K562 (cell line): Measurements from ENCODE around the gene ADSS1. TPM values are rescaled to one million over a fixed set of nuclear protein-coding genes. Genes with fewer than 3 reads are reported as not detected.
A peak's percentile ranks its signal among the peaks of the same experiment; 100 is the strongest.

ENCODE experiments used
- ARID4B ChIP-seq: sonication (generic); formaldehyde crosslinking; IDR thresholded peaks from 2 replicates; pipeline ENCODE4 v1.8.0; 2022; ENCODE audit warnings: mild to moderate bottlenecking, missing genetic modification reagents
- HNRNPL ChIP-seq: fragments of 200-400 bp; formaldehyde crosslinking; IDR thresholded peaks from 2 replicates; pipeline ENCODE4 v1.6.1; 2017; ENCODE audit warnings: low read depth, mild to moderate bottlenecking, low read length
- OTX1 ChIP-seq: fragments of 450-650 bp; formaldehyde crosslinking; IDR thresholded peaks from 2 replicates; pipeline ENCODE4 v1.4.0; 2022; ENCODE audit warnings: mild to moderate bottlenecking
- PHF20 ChIP-seq: fragments of 450-650 bp; IDR thresholded peaks from 2 replicates; pipeline ENCODE4 v1.6.1; 2018; ENCODE audit not compliant: partially characterized antibody
- PHF21A ChIP-seq: fragments of 450-650 bp; IDR thresholded peaks from 2 replicates; pipeline ENCODE4 v1.6.1; 2017; ENCODE audit warnings: low read depth, borderline replicate concordance
- PHF8 ChIP-seq: fragments of 200-600 bp; sonication (generic); IDR thresholded peaks from 2 replicates; pipeline ENCODE4 v1.6.1; 2012; ENCODE audit warnings: mixed run types, mild to moderate bottlenecking, inconsistent platforms, low read length, moderate library complexity, borderline replicate concordance
- PTBP1 ChIP-seq: fragments of 200-400 bp; formaldehyde crosslinking; IDR thresholded peaks from 2 replicates; pipeline ENCODE4 v1.6.1; 2017; ENCODE audit warnings: low read depth, low read length
- RBM39 ChIP-seq: fragments of 200-400 bp; formaldehyde crosslinking; optimal IDR thresholded peaks from 2 replicates; pipeline ENCODE3; 2018; ENCODE audit warnings: low read depth, low read length
- SIN3A ChIP-seq, 2 experiments: fragments of 150-350 bp in 1 of 2; IDR thresholded peaks; 2 replicates each; pipeline ENCODE4 v1.6.1; 2011 to 2016; ENCODE audit warnings: borderline replicate concordance in 2 of 2, low read depth in 2 of 2, low read length in 2 of 2, mild to moderate bottlenecking in 2 of 2, moderate library complexity in 2 of 2; ENCODE audit not compliant: control insufficient read depth in 1 of 2
- SMC3 ChIP-seq: conservative IDR thresholded peaks from 2 replicates; pipeline ENCODE4 v1.6.1; 2011; ENCODE audit warnings: low read depth, low read length, improper control_type of control experiment; ENCODE audit not compliant: insufficient read depth
- TOE1 ChIP-seq, 2 experiments: fragments of 450-650 bp in 1 of 2; sonication (generic) in 1 of 2; formaldehyde crosslinking in 1 of 2; IDR thresholded peaks; 2 replicates each; pipeline versions ENCODE4 v1.7.1 to v1.8.0; 2016 to 2022; ENCODE audit warnings: borderline replicate concordance in 2 of 2, mild to moderate bottlenecking in 2 of 2, antibody characterized with exemption in 1 of 2, inconsistent platforms in 1 of 2, low read depth in 1 of 2, missing genetic modification reagents in 1 of 2, moderate library complexity in 1 of 2
- ZNF253 ChIP-seq: fragments of 250-450 bp; sonication (Bioruptor Pico); conservative IDR thresholded peaks from 2 replicates; pipeline ENCODE4 v1.6.1; 2021; ENCODE audit warnings: mild to moderate bottlenecking
- polyA plus RNA-seq, 8 experiments: library from polyadenylated mRNA; depleted of rRNA in 4 of 8; stranded (reverse) in 5 of 8; unstranded in 3 of 8; fragments of >200 nt; fragmentation: Nextera tagmentation in 2 of 8; fragmentation: Illumina TruSeq in 1 of 8; extraction: Ambion mirVana in 2 of 8; extraction: Trizol in 1 of 8; gene quantifications; 2 replicates each; pipeline versions ENCODE4 v1.2.1 to v1.2.3, GENCODE V29; 2011 to 2014; ENCODE audit warnings: inconsistent platforms in 1 of 8, missing spikeins in 1 of 8
- total RNA-seq, 7 experiments: library from RNA; depleted of rRNA in 6 of 7; stranded (reverse); fragments of >200 nt in 6 of 7; fragmentation: Illumina TruSeq in 2 of 7; extraction: Trizol in 2 of 7; gene quantifications; 2 replicates each; pipeline versions ENCODE4 v1.2.1 to v1.2.3, GENCODE V29; 2011 to 2021; ENCODE audit warnings: low replicate concordance in 1 of 7
- TF ChIP-seq, protein P1 (sequence below): fragments of 450-650 bp; formaldehyde crosslinking; IDR thresholded peaks from 2 replicates; pipeline ENCODE4 v1.4.0; 2020; ENCODE audit warnings: mild to moderate bottlenecking, moderate library complexity
- TF ChIP-seq, protein P2 (sequence below): sonication (generic); formaldehyde crosslinking; IDR thresholded peaks from 2 replicates; pipeline ENCODE4 v1.5.0; 2020; ENCODE audit warnings: missing genetic modification reagents
- TF ChIP-seq, protein P3 (sequence below), 2 experiments: fragments of 250-450 bp in 1 of 2; fragments of 450-650 bp in 1 of 2; sonication (Bioruptor Pico) in 1 of 2; IDR thresholded peaks; 2 replicates each; pipeline versions ENCODE4 v1.6.1 to v1.8.0; 2016 to 2021; ENCODE audit warnings: mild to moderate bottlenecking in 2 of 2, moderate library complexity in 2 of 2, missing compliant biosample characterization in 1 of 2, missing genetic modification characterization in 1 of 2
- TF ChIP-seq, protein P4 (sequence below): fragments of 250-450 bp; sonication (Bioruptor Pico); IDR thresholded peaks from 2 replicates; pipeline ENCODE4 v1.5.1; 2021; ENCODE audit warnings: mild to moderate bottlenecking

ADSS1 gene
- total and polyA plus RNA-seq, 9 of the 15 experiments (the other 6 are each of a cell fraction or from before 2014, with no cell fraction given) = 0.53 to 5.9 (median 3.9) TPM

GRCh38 chr14:104689881-104690711 lies 33.9 kb upstream of the ADSS1 start (continued):
- TF ChIP-seq, protein P1, sequence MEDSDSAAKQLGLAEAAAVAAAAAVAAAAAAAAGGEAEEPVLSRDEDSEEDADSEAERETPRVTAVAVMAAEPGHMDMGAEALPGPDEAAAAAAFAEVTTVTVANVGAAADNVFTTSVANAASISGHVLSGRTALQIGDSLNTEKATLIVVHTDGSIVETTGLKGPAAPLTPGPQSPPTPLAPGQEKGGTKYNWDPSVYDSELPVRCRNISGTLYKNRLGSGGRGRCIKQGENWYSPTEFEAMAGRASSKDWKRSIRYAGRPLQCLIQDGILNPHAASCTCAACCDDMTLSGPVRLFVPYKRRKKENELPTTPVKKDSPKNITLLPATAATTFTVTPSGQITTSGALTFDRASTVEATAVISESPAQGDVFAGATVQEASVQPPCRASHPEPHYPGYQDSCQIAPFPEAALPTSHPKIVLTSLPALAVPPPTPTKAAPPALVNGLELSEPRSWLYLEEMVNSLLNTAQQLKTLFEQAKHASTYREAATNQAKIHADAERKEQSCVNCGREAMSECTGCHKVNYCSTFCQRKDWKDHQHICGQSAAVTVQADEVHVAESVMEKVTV (CRISPR knock-in tag) = no peak
- TF ChIP-seq OTX1 (no peak), PHF21A (no peak), ZNF253 (no peak), ARID4B (0 out of 2 replicates have a peak, but pooled peaks have one; percentile 33), HNRNPL (peak; percentile 45; the same call in 1 of the 2 replicates), SMC3 (no peak), PTBP1 (no peak), TOE1 (IDR thresholded peaks at IDR 0.05; ENCODE audit: borderline replicate concordance) (no peak), TOE1 (CRISPR knock-in tag; IDR thresholded peaks at IDR 0.05; ENCODE audit: borderline replicate concordance, low read depth) (no peak), PHF8 (peak; percentile 12; the same call in 1 of the 2 replicates), RBM39 (no peak), PHF20 (no peak), SIN3A (IDR thresholded peaks at IDR 0.05; ENCODE audit: borderline replicate concordance in 2 of 2, control insufficient read depth in 1 of 2, low read depth in 2 of 2, low read length in 2 of 2) (0 out of 4 replicates have a peak, but pooled peaks of 1 of the 2 experiments have one; percentile 70)
- TF ChIP-seq, protein P2, sequence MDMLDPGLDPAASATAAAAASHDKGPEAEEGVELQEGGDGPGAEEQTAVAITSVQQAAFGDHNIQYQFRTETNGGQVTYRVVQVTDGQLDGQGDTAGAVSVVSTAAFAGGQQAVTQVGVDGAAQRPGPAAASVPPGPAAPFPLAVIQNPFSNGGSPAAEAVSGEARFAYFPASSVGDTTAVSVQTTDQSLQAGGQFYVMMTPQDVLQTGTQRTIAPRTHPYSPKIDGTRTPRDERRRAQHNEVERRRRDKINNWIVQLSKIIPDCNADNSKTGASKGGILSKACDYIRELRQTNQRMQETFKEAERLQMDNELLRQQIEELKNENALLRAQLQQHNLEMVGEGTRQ (CRISPR knock-in tag) = no peak
- TF ChIP-seq, protein P3, sequence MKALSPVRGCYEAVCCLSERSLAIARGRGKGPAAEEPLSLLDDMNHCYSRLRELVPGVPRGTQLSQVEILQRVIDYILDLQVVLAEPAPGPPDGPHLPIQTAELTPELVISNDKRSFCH (CRISPR knock-in tag; IDR thresholded peaks at IDR 0.05) = no peak
- TF ChIP-seq, protein P3 (tag; IDR thresholded peaks at IDR 0.05) = no peak
- TF ChIP-seq, protein P4, sequence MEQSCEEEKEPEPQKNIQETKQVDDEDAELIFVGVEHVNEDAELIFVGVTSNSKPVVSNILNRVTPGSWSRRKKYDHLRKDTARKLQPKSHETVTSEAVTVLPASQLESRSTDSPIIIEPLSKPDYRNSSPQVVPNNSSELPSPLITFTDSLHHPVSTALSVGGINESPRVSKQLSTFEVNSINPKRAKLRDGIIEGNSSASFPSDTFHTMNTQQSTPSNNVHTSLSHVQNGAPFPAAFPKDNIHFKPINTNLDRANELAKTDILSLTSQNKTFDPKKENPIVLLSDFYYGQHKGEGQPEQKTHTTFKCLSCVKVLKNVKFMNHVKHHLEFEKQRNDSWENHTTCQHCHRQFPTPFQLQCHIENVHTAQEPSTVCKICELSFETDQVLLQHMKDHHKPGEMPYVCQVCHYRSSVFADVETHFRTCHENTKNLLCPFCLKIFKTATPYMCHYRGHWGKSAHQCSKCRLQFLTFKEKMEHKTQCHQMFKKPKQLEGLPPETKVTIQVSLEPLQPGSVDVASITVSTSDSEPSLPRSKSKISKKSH (CRISPR knock-in tag) = no peak
